DND-41 (cell line): ENCODE measurements around the gene COX20.

Experiments used
- ATAC-seq: fragments of 200-7000 bp; cut with Tn5 transposase; 3 replicates; pipeline ENCODE4 v1.9.1; 2021; ENCODE audit warnings: low read depth; ENCODE audit not compliant: insufficient read depth
- DNase-seq: peaks from one replicate; pipeline ENCODE4 v3.0.0-alpha.2; 2020
- H2AFZ ChIP-seq: 2 replicates; pipeline ENCODE4 v1.6.0; 2012; ENCODE audit warnings: low read depth, low read length
- H3K27ac ChIP-seq: 2 replicates; pipeline ENCODE4 v1.5.1; 2012; ENCODE audit warnings: low read length, inconsistent platforms
- H3K27me3 ChIP-seq: fragments of 200-600 bp; sonication (generic); 2 replicates; pipeline ENCODE4 v1.6.0; 2012; ENCODE audit warnings: low read length, mild to moderate bottlenecking, inconsistent platforms; ENCODE audit not compliant: insufficient read depth, poor library complexity
- H3K36me3 ChIP-seq: 2 replicates; pipeline ENCODE4 v1.5.1; 2012; ENCODE audit warnings: low read length, inconsistent platforms; ENCODE audit not compliant: insufficient read depth
- H3K4me1 ChIP-seq: 2 replicates; pipeline ENCODE4 v1.5.1; 2012; ENCODE audit warnings: mild to moderate bottlenecking, low read length; ENCODE audit not compliant: insufficient read depth
- H3K4me2 ChIP-seq: 2 replicates; pipeline ENCODE4 v1.6.0; 2012; ENCODE audit warnings: mild to moderate bottlenecking, moderate library complexity, low read length, inconsistent platforms; ENCODE audit not compliant: insufficient read depth
- H3K4me3 ChIP-seq, 2 experiments: fragments of 200-600 bp in 1 of 2; shearing (Covaris generic) in 1 of 2; 2 replicates each; pipeline ENCODE4 v1.5.1; 2012 to 2016; ENCODE audit warnings: inconsistent platforms in 2 of 2, low read length in 2 of 2, mild to moderate bottlenecking in 2 of 2, low read depth in 1 of 2, moderate library complexity in 1 of 2
- H3K79me2 ChIP-seq: 2 replicates; pipeline ENCODE4 v1.6.0; 2012; ENCODE audit warnings: low read length, inconsistent platforms; ENCODE audit not compliant: insufficient read depth
- H3K9ac ChIP-seq: 2 replicates; pipeline ENCODE4 v1.6.0; 2012; ENCODE audit warnings: low read depth, mild to moderate bottlenecking, inconsistent platforms, low read length, moderate library complexity
- H3K9me3 ChIP-seq: 2 replicates; pipeline ENCODE4 v1.5.1; 2012; ENCODE audit warnings: low read length, moderate library complexity, mild to moderate bottlenecking, inconsistent platforms; ENCODE audit not compliant: insufficient read depth, severe bottlenecking
- H4K20me1 ChIP-seq: 2 replicates; pipeline ENCODE4 v1.6.0; 2012; ENCODE audit warnings: low read length; ENCODE audit not compliant: insufficient read depth
- EZH2 ChIP-seq: IDR thresholded peaks from 3 replicates; pipeline ENCODE4 v1.6.1; 2012; ENCODE audit warnings: borderline replicate concordance, low read depth, mild to moderate bottlenecking, moderate library complexity, low read length, inconsistent platforms; ENCODE audit not compliant: severe bottlenecking
- TF ChIP-seq, protein P1 (sequence below): IDR thresholded peaks from 2 replicates; pipeline ENCODE4 v1.5.1; 2012; ENCODE audit warnings: borderline replicate concordance, low read length, moderate library complexity, mild to moderate bottlenecking; ENCODE audit not compliant: poor library complexity, severe bottlenecking; ENCODE audit errors: extremely low read depth

The COX20 gene

DNA sequence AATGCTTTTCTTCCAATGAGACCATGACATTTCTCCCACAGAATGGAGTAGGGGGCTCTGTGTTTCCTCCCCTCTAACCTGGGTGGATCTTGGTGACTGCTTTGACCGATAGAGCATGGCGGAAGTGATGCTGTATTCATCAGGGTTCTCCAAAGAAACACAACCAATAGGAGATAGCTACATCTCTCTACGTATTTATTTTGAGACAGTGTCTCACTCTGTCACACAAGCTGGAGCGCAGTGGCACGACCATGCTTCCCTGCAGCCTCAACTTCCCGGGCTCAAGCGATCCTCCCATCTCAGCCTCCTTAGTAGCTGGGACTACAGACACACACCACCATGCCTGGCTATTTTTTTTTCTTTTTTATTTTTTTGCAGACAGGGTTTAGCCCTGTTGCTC lies 58.4 kb downstream of the COX20 start:
- Histone ChIP-seq H3K36me3 (no peaks in the 10 kb centered on the region), H3K27me3 (no peaks in the 10 kb centered on the region), H3K79me2 (no peaks in the 10 kb centered on the region), H3K9me3 (no peaks in the 10 kb centered on the region), H3K9ac (no peak overlapping the region), H3K27ac (no peak overlapping the region), H2AFZ (no peak overlapping the region), H3K4me2 (no peak overlapping the region), H3K4me3 (no peak overlapping the region), H4K20me1 (no peaks in the 10 kb centered on the region), H3K4me1 (no peaks in the 10 kb centered on the region)
- TF ChIP-seq, protein P1, sequence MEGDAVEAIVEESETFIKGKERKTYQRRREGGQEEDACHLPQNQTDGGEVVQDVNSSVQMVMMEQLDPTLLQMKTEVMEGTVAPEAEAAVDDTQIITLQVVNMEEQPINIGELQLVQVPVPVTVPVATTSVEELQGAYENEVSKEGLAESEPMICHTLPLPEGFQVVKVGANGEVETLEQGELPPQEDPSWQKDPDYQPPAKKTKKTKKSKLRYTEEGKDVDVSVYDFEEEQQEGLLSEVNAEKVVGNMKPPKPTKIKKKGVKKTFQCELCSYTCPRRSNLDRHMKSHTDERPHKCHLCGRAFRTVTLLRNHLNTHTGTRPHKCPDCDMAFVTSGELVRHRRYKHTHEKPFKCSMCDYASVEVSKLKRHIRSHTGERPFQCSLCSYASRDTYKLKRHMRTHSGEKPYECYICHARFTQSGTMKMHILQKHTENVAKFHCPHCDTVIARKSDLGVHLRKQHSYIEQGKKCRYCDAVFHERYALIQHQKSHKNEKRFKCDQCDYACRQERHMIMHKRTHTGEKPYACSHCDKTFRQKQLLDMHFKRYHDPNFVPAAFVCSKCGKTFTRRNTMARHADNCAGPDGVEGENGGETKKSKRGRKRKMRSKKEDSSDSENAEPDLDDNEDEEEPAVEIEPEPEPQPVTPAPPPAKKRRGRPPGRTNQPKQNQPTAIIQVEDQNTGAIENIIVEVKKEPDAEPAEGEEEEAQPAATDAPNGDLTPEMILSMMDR: no peak
- TF ChIP-seq EZH2: no peak
- no peak for ATAC-seq
- no peak for DNase-seq
